NCI-H1105 treated with DMSO at 0.1 percent for 48 hours (cell line): ENCODE data around the gene WDR6.

ENCODE experiments used
- DNase-seq: peaks from one replicate; lab custom pipeline; 2025; lab: John Stamatoyannopoulos, UW

Gene WDR6

DNA sequence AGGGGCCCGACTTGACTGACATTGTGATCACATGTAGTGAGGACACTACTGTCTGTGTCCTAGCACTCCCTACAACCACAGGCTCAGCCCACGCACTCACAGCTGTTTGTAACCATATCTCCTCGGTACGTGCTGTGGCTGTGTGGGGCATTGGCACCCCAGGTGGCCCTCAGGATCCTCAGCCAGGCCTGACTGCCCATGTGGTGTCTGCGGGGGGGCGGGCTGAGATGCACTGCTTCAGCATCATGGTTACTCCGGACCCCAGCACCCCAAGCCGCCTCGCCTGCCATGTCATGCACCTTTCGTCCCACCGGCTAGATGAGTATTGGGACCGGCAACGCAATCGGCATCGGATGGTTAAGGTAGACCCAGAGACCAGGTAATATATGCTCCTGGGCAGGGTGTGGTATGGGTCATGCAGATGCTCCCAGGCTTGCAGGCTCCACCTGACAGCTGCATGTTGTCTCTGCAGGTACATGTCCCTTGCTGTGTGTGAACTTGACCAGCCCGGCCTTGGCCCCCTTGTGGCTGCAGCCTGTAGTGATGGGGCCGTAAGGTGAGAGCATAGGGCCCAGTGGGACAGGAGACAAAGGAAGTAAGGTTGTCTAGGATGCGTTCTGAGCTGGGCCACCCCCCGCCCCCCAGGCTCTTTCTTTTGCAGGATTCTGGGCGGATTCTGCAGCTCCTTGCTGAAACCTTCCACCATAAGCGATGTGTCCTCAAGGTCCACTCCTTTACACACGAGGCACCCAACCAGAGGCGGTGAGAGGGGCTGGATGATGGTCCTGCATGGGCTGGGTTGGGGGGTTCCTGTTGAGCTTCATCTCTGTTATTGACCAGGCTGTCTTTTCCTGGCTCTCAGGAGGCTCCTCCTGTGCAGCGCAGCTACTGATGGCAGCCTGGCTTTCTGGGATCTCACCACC is 6.8 kb downstream of the WDR6 start:
- peak; percentile 8 for DNase-seq

DNA sequence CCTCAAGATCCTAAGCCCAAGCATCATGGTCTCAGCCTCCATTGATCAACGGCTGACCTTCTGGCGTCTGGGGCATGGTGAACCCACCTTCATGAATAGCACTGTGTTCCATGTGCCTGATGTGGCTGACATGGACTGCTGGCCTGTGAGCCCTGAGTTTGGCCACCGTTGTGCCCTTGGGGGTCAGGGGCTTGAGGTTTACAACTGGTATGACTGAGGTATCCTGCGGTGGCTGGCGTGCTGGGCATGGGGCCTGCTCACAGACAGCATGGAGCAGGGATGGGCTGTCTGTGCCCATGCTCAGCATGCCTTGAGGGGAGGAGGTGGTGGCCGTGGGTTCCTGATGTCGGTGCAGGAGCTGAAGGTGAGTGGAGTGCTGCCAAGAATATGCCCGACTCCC is 7.9 kb downstream of the WDR6 start:
- no peak for DNase-seq

DNA sequence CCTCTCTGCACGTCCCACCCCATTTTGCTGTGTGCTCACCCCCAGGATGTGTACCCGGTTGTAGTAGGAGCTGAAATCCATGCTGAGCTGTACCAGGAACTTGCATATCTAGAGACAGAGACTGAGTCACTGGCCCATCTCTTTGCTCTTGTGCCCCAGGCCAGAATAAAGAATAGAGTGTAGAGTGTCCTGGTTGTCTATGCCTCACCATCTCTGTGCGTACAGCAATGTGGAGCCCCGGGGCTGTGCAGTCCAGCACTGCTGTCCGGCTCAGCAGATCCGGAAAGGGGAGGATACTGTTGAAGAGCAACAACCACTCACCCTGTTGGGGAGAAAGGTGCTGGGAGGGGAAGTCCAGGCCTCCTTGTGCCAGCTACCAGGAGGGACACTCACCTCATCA is 8.6 kb downstream of the WDR6 start:
- no peak for DNase-seq

DNA sequence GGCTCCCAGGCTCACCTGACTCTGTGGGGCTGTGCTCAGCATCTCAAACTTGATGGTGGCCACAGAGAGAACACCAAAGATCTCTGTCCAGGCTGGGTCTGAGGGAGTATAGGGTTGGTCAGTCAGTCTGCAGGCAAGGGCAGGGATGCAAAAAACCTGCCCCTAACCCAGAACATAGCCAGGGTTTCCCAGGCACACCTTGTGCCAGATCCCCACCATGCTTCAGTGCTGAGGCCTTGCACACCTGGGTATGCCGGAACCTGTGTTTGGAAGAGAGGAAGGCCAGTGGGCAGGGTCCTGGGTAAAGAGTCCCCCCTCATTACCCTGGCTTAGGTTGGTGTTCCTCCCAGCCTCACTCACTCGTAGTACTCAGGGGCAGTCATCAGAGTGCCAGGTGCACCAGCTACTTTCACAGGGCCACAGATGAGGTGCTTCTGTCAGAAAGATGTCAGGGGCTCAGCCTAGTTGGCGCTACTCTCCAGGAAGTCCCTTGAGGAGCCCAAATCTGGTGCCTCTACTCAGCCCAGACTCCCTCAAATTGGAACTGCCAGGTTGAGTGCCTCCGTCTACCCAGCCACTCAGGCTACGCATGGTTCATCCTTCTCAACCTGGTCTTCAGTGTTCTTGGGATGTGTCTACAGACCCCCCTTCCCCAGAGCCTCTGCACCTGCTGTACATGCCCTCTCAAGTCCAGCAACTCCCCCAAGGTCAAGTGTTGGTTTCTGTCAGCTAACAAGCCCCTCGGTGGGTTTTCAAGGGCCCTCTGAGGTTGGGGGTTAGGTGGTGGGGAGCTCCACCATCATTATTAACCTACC is 9.4 kb downstream of the WDR6 start:
- no peak for DNase-seq

DNA sequence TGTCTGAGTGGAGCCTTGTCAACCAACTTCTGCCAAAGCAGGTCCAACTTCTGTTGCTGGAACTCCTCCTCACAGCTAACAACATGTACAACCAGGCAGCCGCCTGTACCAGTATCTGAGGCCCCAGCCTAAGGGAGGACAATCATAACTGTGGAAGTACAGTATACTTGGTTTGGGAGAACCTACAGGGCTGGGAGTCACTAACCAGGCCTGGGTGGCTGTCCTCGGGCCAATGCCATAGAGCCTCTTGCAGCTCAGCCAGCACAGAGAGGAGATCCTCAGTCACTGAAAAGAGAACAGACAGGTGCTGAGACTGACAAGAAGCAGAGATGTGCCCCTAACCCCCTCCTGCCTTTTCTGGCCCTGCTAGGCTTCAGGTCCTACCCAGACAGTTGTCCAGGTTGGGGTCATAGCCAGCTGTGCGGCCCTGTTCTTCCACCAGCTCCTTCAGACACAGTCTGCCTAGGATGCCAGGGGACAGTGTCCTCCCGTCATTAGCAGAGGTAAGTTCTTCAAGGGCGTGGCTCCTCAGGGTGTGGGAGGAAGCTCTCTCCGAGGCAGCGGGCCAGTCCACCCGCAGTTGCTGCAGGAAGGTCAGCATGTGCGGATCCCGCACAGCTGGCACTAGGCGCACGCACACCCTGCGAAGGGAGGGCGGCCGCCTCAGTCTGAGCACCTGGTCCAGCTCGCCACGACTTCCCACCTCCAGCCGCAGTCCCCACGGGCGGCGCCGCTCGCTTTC is 10.2 kb downstream of the WDR6 start:
- no peak for DNase-seq

DNA sequence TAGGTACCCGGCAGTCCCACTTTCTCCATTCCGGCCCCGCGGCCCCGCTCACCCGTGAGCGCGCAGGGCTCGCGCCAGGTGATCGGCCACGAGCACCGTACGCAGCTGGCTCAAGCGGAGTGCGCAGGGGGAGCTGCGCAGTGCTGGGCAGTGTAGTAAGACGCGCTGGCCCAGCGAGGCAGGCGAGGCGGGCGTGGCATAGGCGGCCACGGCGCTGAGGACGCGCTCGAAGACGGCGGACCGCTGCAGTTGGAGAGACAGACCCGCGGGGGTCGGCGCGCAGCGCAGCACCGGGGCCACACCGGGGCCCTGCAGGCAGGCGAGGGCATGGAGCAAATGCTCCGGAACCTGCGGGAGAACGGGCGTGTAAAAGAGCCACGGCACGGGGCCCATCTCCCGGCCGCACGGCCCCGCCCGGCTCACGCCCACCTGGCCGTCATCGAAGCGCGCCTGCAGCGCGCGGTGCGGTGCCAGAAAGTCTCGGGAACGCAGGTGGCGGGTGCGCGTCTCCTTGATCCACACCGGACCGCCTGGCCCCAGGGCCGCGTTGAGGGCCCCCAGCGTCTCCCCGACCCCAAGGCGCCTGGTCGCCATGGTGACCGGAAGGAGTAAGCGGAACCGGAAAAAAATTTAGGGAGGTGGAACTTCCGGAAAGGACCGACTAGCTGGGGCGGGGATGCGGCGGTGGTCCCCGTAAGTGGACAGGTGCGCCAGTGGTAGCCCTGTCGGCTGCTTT is 10.9 kb downstream of the WDR6 start, which contains the start of gene DALRD3:
TSS of gene DALRD3 (minus strand) at position 610 of the 736 bp plus-strand sequence. CDS start at position 594, 16 bp downstream.
- peak; percentile 79 for DNase-seq

DNA sequence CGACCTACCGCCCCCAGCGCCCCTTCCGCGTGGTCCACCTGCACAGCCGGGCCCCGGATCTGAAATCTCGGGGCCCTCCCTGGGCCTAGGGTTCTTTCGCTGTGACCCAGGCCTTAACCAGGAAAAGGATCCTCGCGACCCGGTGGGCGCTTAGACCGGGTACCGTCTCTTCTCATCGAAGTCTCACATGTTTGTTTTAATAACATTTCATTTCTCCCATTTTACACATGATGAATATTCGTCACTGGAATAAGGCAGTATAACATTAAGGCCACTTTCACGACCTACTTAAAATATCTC is 11.5 kb downstream of the WDR6 start:
- DNase-seq = no peak

DNA sequence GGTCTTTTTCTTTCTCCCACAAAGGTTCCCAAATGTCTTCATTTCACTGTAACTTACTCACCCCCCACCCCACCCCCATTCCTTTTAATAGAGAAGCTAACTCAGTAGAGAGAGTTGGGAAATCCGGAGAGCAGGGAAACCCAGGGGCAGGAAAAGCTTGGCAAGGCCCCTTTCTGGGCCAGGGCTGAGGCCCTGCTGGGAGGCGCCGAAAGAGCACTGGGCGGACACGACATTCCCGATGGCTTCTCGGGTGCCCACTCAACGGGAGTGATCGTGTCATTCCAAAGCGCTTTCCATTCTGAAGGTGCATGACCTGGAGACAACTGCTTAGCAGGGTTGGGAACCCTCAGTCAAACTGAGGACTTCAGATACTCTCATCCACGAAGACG is 12.7 kb downstream of the WDR6 start:
- DNase-seq = no peak

DNA sequence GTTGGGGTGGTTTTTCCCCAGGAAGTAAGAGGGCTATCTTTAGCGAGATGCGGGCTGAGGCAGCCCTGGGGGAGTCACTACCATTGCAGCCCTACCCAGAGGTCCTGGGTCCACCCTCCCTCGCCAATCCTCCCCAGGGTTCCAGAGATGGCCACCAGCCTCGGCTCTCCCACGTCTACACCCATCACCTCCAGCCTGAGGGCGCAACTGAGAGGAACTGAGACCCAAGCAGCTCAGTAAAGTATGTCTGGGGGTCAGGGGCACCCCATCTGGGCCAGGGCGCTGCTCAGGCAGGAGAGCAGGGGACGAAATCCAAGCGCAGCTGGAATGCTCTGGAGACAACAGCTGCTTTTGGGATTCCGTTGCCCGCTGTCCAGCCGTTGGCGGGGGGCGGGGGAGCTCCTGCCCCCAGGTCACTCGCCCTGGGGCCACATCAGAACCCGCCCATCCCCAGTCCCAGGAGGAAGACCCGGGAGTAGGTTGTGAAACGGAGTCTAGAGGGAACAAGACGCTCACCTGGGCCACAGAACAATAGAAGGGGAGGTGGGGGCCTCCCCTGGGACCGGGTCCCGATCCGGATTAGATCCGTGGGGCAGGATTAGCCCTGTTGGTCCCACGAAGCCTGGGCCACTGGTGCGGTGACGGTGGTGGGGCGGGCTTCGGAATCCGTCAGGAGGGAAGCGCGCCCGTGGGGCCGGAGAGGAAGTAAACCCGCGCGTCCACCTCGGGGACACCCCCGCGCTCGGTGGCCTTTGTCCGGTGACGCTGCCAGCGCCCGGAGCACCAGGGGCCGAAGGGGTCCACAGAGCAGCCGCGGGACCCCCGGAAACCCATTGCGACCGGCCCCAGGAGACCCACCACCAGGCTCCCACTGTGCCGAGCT is 13.4 kb downstream of the WDR6 start:
- DNase-seq = no peak

DNA sequence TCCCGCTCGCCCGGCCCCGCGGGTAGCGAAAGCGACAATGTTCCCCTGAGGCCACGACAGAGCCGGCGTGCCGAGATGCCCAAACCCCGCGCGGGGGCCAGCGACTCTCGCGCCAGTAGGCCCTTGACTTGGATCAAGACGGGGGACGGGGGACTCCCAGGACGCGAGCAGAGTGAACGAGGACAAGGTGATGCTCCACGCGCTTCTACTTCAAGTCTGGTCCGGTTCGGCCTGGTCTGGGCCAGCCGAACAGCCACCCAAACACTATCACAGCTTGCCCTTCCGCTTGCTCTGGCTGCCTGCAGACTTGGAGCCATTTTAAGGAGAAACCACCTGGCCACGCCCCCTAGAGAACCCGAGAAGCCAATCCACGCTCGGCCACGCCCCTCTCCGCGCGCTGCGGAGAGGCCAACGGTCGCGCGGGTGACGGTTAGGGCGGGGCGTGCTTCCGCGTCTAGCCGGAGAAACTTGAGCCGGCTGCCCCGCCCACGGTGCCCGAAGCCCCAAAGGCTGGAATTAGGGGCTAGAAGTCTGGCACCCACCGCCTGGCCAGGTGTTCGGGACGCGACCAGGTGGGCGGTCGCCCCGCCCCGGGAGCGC is 14.1 kb downstream of the WDR6 start:
- DNase-seq = peak; percentile 91

DNA sequence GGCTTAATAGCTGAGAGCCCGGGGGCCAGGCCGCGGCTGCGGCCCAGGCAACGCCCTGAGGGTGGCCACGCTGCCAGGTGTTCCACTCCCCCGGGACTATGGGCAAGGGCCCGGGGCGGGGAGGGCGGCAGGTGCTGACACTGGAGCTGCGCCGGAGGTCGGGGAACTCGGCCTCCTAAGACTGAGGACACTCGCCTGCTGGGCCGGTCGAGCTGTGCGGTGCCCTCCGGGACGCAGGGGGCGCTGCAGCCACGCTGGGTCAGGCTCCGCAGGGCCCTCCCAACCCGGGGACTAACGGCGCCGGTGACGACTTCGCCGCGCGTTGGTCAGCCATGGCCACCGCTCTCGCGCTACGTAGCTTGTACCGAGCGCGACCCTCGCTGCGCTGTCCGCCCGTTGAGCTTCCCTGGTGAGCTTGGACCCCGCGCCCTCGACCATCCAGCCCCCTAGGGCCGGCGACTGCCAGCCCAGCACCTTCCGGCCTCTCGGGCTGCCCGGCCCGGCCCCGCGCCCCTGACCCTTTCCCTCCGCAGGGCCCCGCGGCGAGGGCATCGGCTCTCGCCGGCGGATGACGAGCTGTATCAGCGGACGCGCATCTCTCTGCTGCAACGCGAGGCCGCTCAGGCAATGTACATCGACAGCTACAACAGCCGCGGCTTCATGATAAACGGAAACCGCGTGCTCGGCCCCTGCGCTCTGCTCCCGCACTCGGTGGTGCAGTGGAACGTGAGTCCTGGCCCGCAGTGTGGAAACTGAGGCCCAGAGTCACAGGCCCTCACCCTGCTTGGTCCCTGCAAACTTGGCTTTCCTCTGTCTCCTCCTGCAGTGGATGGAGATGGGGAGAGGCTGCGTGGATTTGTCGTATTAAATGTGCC is 14.9 kb downstream of the WDR6 start, which contains the start of gene NDUFAF3:
TSS of gene NDUFAF3 (plus strand) at position 309 of the 875 bp plus-strand sequence. CDS start at position 333, 24 bp downstream.
- DNase-seq = peak; percentile 87

DNA sequence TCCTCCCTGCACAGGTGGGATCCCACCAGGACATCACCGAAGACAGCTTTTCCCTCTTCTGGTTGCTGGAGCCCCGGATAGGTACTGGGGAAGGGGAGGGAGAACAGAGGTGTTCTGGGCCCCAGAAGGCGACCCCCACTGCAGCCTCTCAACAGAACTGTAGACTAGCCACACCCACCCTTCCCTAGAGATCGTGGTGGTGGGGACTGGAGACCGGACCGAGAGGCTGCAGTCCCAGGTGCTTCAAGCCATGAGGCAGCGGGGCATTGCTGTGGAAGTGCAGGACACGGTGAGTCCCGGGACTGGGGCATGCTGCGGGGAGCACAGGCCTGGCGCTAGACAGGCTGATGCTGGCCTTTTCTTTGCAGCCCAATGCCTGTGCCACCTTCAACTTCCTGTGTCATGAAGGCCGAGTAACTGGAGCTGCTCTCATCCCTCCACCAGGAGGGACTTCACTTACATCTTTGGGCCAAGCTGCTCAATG is 15.5 kb downstream of the WDR6 start:
- no peak for DNase-seq

DNA sequence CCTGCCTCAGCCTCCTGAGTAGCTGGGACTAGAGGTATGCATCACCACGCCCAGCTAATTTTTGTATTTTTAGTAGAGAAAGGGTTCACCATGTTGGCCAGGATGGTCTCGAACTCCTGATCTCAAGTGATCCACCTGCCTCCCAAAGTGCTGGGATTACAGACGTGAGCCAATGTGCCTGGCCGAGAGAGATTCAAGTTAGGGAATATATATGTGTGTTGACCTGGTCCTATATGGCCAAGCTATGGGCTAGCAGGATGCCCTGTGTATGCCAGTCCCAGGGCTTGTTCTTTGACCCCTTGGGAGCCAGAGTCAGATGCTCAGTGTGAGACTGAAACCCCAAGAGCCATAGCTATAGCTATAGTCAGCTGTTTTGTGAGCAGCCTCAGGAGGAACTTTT is 16.6 kb downstream of the WDR6 start:
- no peak for DNase-seq

DNA sequence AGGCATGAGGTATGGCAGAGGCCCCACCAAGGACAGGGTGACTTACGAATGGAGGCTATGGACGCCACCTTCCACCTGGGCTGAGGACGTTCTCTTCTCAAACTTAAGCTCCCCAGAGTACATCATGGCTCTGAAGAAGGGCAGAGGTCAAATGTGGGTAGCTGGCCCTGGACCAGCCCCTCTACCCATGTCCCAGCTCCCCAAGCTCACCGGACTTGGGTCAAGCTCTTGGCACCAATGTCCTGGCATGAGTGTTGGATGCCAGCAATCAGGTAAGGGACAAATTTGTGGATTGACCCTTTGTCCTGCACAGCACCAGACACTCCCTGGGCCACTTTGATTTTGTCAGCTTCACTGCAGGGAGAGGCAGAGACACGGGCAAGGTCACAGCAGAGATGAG is 17.3 kb downstream of the WDR6 start:
- no peak for DNase-seq

DNA sequence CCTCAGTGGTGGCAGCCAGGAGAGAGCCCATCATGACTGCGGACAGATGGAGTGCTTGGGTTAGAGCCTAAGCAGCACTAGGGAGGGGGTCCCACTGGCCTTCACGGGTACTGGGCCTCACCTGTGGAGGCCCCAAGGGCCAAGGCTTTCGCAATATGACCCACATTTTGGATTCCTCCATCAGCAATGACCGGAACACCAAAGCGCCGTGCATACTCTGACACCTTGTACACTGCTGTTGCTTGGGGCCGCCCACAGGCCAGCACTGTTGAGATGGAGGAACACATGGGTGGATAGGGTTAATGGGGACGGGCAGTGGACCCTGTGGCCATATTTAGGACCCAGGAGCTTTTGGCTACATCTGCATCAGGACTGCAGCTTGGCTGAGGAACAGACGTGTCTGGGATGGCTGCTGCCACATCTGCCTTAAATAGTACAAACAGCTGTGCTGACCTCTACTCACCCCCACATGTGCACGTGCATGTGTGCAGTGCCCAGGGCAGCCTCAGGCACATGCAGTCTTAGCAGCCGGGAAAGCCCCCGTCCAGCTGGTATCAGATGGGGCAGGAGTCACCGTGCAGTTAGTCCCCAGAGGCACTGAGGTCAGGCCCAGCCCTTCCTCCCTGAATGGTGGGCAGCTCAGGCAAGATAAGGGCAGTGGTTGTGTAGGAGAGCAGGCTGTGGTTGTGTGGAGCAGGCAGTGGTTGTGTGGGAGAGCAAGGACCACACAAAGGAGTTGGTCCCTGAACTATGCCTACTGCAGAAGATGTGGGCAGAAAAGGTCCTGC is 18.0 kb downstream of the WDR6 start:
- DNase-seq = no peak

DNA sequence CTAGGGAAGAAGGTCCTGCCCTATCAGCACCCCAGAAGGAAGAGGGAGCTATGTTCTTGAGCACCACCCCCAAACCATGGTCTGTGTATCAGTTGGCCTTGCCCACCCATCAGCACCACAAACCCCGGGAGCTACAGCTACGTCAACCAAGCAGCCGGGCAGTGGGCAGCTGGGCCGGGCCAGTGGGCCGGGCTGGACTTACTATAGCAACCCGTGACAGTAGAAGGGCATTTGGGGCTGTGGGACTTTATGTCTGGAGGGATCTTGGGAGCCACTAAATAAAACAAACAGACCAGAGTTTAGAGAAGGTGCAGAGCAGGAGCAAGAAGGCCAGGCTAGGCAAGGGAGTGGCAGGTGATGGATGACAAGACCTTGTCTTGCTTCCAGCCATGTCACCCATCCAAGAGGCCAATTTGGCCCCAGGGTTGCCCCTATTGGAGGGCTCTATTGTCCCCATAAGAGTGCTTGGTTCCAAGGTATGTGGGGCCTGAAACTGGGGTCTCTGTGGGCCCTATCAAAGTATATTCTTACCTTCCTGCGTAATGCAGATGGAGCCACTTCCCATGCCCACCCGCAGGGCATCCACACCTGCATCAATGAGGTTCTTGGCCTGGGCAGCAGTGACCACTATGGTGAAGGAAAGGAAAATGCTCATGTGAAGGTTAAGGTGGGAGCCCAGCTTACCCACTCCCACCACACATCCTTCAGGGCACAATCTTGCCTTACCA is 18.8 kb downstream of the WDR6 start:
- no peak for DNase-seq

DNA sequence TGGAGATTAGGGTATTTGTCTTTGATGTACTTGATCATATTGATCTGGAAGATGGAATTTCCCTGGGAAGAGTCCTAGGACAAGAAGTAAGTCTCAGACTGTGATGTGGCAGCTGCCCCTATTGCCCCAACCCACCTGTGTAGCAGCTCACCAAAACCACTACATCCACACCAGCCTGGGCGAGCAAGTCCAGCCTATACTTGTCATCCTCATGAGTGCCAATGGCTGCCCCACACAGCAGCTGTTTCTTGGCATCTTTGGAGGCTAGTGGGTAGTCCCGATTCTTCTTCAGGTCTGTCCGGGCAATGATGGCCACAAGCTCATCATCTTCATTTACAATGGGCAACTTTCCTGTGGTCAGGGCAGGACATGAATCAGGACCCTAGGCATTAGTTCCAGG is 19.3 kb downstream of the WDR6 start:
- DNase-seq = no peak

DNA sequence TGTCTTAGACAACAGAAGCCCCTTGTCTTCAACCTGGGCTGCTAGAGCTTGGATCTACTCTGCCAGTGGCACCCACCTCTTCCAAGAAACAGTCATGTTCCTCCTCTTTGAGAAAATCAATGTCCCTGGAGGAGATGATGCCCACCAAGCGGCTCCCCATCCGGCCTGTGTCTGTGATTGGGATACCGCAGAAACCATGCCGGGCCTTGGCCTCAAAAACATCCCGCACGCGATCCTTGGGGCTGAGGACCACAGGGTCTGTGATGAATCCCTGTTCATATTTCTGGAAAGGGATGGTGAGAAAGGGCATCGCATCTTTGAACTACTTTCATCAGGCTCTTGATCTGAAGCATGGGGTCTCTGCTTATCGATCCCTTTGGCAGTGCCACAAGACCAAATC is 20.4 kb downstream of the WDR6 start:
- DNase-seq = no peak
